Gastroesophageal sphincter (tissue), 3 donors: Measurements from ENCODE around the gene RAB22A.

ENCODE experiments used
- CTCF ChIP-seq, 4 experiments: fragments of 200-600 bp in 2 of 4; fragments of 450-650 bp in 2 of 4; sonication (generic) in 1 of 4; IDR thresholded peaks; one replicate each; pipeline ENCODE4 v1.5.1; 2017 to 2019; ENCODE audit warnings: antibody characterized with exemption in 4 of 4, mild to moderate bottlenecking in 2 of 4, moderate library complexity in 2 of 4
- POLR2A ChIP-seq, 2 donors: fragments of 450-650 bp; IDR thresholded peaks; one replicate each; pipeline ENCODE4 v1.6.1; 2017; ENCODE audit warnings: antibody characterized with exemption in 2 of 2, mild to moderate bottlenecking in 2 of 2, moderate library complexity in 1 of 2

GRCh38 chr20:58308680-58309527, 611 bp upstream of the RAB22A start:
- TF ChIP-seq POLR2A (IDR thresholded peaks at IDR 0.05) (no peak), CTCF (IDR thresholded peaks at IDR 0.05) (no peak)
